HG03439 (cell line): ENCODE data around the gene TMCO1.
"Not testable (repeated sequence)": the region's sequence is repeated elsewhere in the genome, so short reads cannot be mapped to it uniquely, and the experiment has no call there.

Experiments used
- ATAC-seq: cut with Tn5 transposase; IDR thresholded peaks from one replicate; pipeline ENCODE4 v1.9.1; 2021; ENCODE audit warnings: mild to moderate bottlenecking, moderate library complexity; ENCODE audit not compliant: unreplicated experiment

TMCO1 gene

GRCh38 chr1:165688046-165688445, 80.6 kb downstream of the TMCO1 start:
- no peak for ATAC-seq

- ATAC-seq, result no peak
Observed at GRCh38 chr1:165686971-165687433, 81.7 kb downstream of the TMCO1 start.

- ATAC-seq, result no peak
Observed at GRCh38 chr1:165686121-165686970, 82.3 kb downstream of the TMCO1 start.

GRCh38 chr1:165683848-165684485, 84.7 kb downstream of the TMCO1 start:
- no peak for ATAC-seq

- ATAC-seq, result not testable (repeated sequence)
Observed at GRCh38 chr1:165680773-165681172, 87.9 kb downstream of the TMCO1 start.

- ATAC-seq, result no peak
Observed at GRCh38 chr1:165680303-165680702, 88.4 kb downstream of the TMCO1 start.

GRCh38 chr1:165679282-165680036, 89.2 kb downstream of the TMCO1 start:
- no peak for ATAC-seq

GRCh38 chr1:165678509-165678908, 90.2 kb downstream of the TMCO1 start:
- no peak for ATAC-seq
